Measurements from ENCODE around the gene RHOH.

The RHOH gene

DNA sequence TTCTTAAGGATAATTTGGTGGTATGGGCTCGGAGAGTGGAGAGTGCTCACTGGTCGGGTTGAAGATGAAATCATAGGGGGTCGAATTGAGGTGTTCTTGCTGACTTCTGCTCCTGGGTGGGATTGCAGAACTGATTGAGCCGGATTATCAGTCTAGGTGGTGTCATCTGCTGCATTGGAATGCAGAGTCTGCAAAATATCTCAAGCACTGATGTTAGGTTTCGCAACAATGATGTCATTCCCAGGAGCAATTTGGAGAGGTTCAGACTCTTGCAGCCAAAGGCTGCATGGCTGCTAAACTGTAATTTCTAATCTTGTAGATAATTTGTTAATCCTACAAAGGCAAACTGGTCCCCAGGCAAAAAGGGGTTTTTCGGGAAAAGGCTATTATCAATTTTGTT is 67.7 kb downstream of the RHOH start:
- ATAC-seq = no peak
- TF ChIP-seq ESRRG (CRISPR knock-in tag; IDR thresholded peaks at IDR 0.05) = no peak
- TF ChIP-seq, protein P1, sequence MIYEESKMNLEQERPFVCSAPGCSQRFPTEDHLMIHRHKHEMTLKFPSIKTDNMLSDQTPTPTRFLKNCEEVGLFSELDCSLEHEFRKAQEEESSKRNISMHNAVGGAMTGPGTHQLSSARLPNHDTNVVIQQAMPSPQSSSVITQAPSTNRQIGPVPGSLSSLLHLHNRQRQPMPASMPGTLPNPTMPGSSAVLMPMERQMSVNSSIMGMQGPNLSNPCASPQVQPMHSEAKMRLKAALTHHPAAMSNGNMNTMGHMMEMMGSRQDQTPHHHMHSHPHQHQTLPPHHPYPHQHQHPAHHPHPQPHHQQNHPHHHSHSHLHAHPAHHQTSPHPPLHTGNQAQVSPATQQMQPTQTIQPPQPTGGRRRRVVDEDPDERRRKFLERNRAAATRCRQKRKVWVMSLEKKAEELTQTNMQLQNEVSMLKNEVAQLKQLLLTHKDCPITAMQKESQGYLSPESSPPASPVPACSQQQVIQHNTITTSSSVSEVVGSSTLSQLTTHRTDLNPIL (CRISPR knock-in tag; IDR thresholded peaks at IDR 0.05; ENCODE audit: low read depth) = peak; percentile 45; the same call in 1 of the 2 replicates
- TF ChIP-seq, protein P2, sequence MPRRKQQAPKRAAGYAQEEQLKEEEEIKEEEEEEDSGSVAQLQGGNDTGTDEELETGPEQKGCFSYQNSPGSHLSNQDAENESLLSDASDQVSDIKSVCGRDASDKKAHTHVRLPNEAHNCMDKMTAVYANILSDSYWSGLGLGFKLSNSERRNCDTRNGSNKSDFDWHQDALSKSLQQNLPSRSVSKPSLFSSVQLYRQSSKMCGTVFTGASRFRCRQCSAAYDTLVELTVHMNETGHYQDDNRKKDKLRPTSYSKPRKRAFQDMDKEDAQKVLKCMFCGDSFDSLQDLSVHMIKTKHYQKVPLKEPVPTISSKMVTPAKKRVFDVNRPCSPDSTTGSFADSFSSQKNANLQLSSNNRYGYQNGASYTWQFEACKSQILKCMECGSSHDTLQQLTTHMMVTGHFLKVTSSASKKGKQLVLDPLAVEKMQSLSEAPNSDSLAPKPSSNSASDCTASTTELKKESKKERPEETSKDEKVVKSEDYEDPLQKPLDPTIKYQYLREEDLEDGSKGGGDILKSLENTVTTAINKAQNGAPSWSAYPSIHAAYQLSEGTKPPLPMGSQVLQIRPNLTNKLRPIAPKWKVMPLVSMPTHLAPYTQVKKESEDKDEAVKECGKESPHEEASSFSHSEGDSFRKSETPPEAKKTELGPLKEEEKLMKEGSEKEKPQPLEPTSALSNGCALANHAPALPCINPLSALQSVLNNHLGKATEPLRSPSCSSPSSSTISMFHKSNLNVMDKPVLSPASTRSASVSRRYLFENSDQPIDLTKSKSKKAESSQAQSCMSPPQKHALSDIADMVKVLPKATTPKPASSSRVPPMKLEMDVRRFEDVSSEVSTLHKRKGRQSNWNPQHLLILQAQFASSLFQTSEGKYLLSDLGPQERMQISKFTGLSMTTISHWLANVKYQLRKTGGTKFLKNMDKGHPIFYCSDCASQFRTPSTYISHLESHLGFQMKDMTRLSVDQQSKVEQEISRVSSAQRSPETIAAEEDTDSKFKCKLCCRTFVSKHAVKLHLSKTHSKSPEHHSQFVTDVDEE (CRISPR knock-in tag; IDR thresholded peaks at IDR 0.05) = no peak

DNA sequence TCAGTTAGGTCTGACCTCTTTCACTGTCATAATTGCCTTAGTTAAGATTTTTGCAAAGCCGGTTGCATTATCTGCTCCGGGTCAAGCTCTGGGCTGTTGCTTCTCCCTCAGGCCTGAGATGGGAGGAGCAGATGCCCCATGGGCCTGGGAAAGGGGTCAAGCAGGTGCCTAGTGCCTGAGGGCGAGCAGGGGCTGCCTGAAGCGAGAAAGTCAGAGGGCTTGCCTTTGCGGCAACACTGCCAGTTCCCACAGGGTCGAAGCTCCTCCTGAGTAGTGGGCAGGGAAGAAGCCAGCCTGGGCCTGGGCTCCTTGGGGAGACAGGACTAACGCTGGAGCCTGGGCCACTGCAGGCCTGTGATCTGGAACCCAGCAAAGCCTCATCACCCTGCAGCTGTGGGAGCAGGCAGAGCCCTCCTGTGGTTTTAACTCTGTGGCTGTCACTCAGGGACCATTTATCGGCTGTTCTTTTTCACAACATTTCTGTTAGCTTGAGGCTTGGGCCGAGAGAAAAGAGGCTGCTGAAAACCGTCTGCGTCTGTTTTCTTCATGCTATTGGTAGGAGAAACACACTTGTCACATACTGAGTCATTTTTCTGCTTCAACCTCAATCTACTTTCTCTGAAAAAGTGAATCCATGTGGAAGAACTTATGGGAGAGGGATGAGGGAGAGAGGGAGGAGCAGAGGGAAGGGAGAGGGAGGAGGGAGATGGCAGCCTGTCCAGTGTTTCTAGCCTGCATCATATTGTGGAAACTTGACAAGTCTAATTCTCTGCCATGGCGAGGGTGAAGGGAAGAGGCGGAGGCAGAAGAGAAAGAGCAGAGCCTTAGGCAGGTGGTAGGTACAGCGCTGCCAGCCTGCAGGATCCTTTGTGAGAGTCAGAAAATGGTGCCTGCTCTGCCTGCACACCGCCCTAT is 68.4 kb downstream of the RHOH start:
- TF ChIP-seq SNAI2 (CRISPR knock-in tag; IDR thresholded peaks at IDR 0.05) (no peak), RARB (CRISPR knock-in tag; IDR thresholded peaks at IDR 0.05) (no peak), CSDC2 (CRISPR knock-in tag; IDR thresholded peaks at IDR 0.05) (peak; percentile 87)
- peak; percentile 74 for ATAC-seq

DNA sequence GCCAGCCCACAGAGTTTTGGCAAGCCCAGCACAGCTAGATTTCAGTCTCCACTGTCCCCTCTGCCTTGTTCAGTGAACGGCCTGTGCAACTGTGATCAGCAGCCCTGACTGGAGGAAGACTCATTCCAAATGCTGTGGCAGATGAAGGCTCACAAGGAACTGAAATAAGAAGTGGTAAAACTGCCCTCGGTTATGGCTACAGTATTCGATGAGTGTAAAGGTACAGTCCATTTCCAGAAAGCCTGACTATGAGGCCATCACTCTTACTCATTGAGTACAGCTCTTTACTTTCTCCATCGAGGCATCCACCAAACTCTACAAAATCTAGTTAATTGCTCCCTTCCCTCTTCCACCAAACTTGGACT is 69.1 kb downstream of the RHOH start:
- no peak for TF ChIP-seq ARNTL (CRISPR knock-in tag; IDR thresholded peaks at IDR 0.05; ENCODE audit: borderline replicate concordance, low read depth)
- TF ChIP-seq ZC3H10 (CRISPR knock-in tag; IDR thresholded peaks at IDR 0.05) = no peak
- TF ChIP-seq, protein P3, sequence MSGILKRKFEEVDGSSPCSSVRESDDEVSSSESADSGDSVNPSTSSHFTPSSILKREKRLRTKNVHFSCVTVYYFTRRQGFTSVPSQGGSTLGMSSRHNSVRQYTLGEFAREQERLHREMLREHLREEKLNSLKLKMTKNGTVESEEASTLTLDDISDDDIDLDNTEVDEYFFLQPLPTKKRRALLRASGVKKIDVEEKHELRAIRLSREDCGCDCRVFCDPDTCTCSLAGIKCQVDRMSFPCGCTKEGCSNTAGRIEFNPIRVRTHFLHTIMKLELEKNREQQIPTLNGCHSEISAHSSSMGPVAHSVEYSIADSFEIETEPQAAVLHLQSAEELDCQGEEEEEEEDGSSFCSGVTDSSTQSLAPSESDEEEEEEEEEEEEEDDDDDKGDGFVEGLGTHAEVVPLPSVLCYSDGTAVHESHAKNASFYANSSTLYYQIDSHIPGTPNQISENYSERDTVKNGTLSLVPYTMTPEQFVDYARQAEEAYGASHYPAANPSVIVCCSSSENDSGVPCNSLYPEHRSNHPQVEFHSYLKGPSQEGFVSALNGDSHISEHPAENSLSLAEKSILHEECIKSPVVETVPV (CRISPR knock-in tag; IDR thresholded peaks at IDR 0.05) = no peak
- no peak for TF ChIP-seq RARB (CRISPR knock-in tag; IDR thresholded peaks at IDR 0.05)
- TF ChIP-seq ZNF70 (CRISPR knock-in tag; IDR thresholded peaks at IDR 0.05) = no peak
- no peak for TF ChIP-seq ZNF565 (CRISPR knock-in tag; conservative IDR thresholded peaks at IDR 0.05; ENCODE audit: low read depth)
- no peak for TF ChIP-seq ZNF8 (CRISPR knock-in tag; IDR thresholded peaks at IDR 0.05)
- TF ChIP-seq, protein P4, sequence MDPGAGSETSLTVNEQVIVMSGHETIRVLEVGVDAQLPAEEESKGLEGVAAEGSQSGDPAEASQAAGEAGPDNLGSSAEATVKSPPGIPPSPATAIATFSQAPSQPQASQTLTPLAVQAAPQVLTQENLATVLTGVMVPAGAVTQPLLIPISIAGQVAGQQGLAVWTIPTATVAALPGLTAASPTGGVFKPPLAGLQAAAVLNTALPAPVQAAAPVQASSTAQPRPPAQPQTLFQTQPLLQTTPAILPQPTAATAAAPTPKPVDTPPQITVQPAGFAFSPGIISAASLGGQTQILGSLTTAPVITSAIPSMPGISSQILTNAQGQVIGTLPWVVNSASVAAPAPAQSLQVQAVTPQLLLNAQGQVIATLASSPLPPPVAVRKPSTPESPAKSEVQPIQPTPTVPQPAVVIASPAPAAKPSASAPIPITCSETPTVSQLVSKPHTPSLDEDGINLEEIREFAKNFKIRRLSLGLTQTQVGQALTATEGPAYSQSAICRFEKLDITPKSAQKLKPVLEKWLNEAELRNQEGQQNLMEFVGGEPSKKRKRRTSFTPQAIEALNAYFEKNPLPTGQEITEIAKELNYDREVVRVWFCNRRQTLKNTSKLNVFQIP (CRISPR knock-in tag; IDR thresholded peaks at IDR 0.05; ENCODE audit: borderline replicate concordance, low read depth) = no peak
- no peak for TF ChIP-seq ZFP3 (CRISPR knock-in tag; IDR thresholded peaks at IDR 0.05)
- no peak for TF ChIP-seq OSR1 (CRISPR knock-in tag; IDR thresholded peaks at IDR 0.05)
- TF ChIP-seq ZFP30 (CRISPR knock-in tag; IDR thresholded peaks at IDR 0.05) = no peak
- no peak; the same call in 2 of the 3 replicates for ATAC-seq

DNA sequence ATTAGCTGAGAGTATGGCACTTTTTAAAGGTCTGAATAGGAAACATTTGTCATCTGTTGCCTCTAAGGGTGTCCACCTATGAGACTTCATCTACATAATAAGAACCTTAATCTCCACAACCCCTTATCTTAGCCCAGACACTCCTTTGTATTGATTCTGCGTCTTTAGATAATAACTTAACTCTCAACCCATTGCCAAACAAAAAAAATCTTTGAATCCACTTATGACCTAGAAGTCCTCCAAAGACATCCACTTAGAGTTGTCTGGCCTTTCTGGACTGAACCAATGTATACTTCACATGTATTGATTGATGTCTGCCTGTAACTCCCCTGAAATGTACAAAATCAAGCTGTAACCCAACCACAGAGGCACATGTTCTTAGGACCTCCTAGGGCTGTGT is 72.3 kb downstream of the RHOH start:
- no peak for ATAC-seq
- TF ChIP-seq, protein P3 (CRISPR knock-in tag; IDR thresholded peaks at IDR 0.05) = no peak
- TF ChIP-seq ZNF8 (CRISPR knock-in tag; IDR thresholded peaks at IDR 0.05) (no peak), ZC3H10 (CRISPR knock-in tag; IDR thresholded peaks at IDR 0.05) (no peak), BACH2 (CRISPR knock-in tag; IDR thresholded peaks at IDR 0.05; ENCODE audit: borderline replicate concordance) (no peak), TCF4 (CRISPR knock-in tag; IDR thresholded peaks at IDR 0.05; ENCODE audit: borderline replicate concordance) (no peak), ZNF70 (CRISPR knock-in tag; IDR thresholded peaks at IDR 0.05) (no peak)
- TF ChIP-seq, protein P5, sequence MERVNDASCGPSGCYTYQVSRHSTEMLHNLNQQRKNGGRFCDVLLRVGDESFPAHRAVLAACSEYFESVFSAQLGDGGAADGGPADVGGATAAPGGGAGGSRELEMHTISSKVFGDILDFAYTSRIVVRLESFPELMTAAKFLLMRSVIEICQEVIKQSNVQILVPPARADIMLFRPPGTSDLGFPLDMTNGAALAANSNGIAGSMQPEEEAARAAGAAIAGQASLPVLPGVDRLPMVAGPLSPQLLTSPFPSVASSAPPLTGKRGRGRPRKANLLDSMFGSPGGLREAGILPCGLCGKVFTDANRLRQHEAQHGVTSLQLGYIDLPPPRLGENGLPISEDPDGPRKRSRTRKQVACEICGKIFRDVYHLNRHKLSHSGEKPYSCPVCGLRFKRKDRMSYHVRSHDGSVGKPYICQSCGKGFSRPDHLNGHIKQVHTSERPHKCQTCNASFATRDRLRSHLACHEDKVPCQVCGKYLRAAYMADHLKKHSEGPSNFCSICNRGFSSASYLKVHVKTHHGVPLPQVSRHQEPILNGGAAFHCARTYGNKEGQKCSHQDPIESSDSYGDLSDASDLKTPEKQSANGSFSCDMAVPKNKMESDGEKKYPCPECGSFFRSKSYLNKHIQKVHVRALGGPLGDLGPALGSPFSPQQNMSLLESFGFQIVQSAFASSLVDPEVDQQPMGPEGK (CRISPR knock-in tag; IDR thresholded peaks at IDR 0.05; ENCODE audit: borderline replicate concordance) = no peak

Data from SK-N-SH treated with all-trans-retinoic acid at 6 μM for 48 hours (cell line).